Tibial nerve (tissue), 4 donors: ENCODE measurements around the gene SORCS2. TPM values are rescaled to one million over a fixed set of nuclear protein-coding genes. Genes with fewer than 3 reads are reported as not detected.

Experiments used
- DNase-seq, 2 donors: peaks; one replicate each; pipeline ENCODE4 v3.0.0-alpha.2; 2019; ENCODE audit warnings: low spot score in 2 of 2
- H3K27ac ChIP-seq, 4 donors: fragments of 200-600 bp; sonication (generic) in 3 of 4; one replicate each; pipeline ENCODE4 v1.5.1; 2017 to 2019; ENCODE audit warnings: mild to moderate bottlenecking in 1 of 4
- H3K27me3 ChIP-seq, 2 donors: fragments of 200-600 bp; sonication (generic) in 1 of 2; one replicate each; pipeline versions ENCODE4 v1.5.1 to v1.6.0; 2017 to 2019
- H3K36me3 ChIP-seq, 3 donors: fragments of 200-600 bp; sonication (generic); one replicate each; pipeline ENCODE4 v1.5.1; 2018 to 2019
- H3K4me1 ChIP-seq, 4 donors: fragments of 200-600 bp; sonication (generic) in 3 of 4; one replicate each; pipeline ENCODE4 v1.5.1; 2017 to 2019
- H3K4me3 ChIP-seq, 4 donors: fragments of 200-600 bp; sonication (generic) in 3 of 4; one replicate each; pipeline ENCODE4 v1.5.1; 2017 to 2019; ENCODE audit warnings: mild to moderate bottlenecking in 1 of 4, moderate library complexity in 1 of 4
- H3K9me3 ChIP-seq, 4 donors: fragments of 200-600 bp; sonication (generic) in 3 of 4; one replicate each; pipeline ENCODE4 v1.5.1; 2017 to 2019
- EP300 ChIP-seq, 2 donors: sonication (generic); formaldehyde crosslinking; IDR thresholded peaks; one replicate each; pipeline ENCODE4 v1.6.1; 2017; ENCODE audit warnings: antibody characterized with exemption in 2 of 2, mild to moderate bottlenecking in 1 of 2
- POLR2A ChIP-seq, 2 donors: fragments of 450-650 bp; IDR thresholded peaks; one replicate each; pipeline ENCODE4 v1.6.1; 2017; ENCODE audit warnings: antibody characterized with exemption in 2 of 2, mild to moderate bottlenecking in 2 of 2, moderate library complexity in 2 of 2
- WGBS, 2 donors: methylation state at CpG; one replicate each; pipeline ENCODE4 v1.1.5; 2018; 5-methylcytosine and 5-hydroxymethylcytosine counted together
- total RNA-seq, 4 donors: library from RNA; depleted of rRNA; stranded (reverse); fragments of >200 nt; gene quantifications; one replicate each; pipeline ENCODE4 v1.1.0, GENCODE V29; 2016
- TF ChIP-seq, protein P1 (sequence below), 5 experiments: fragments of 200-600 bp in 3 of 5; fragments of 450-650 bp in 2 of 5; sonication (generic) in 3 of 5; IDR thresholded peaks; one replicate each; pipeline ENCODE4 v1.5.1; 2016 to 2019; ENCODE audit warnings: antibody characterized with exemption in 5 of 5, mild to moderate bottlenecking in 3 of 5, moderate library complexity in 2 of 5

SORCS2 gene
- total RNA-seq, 4 donors from 2014 or later = 15.6 to 48.9 (median 38.3) TPM

- WGBS, 2 donors = 86 to 95% methylated on average over 1 of the region's 1 CpG
- Histone ChIP-seq H3K27ac (no peak overlapping the region), H3K27me3 (no peaks in the 10 kb centered on the region), H3K4me3 (no peak overlapping the region), H3K36me3 (no peaks in the 10 kb centered on the region), H3K9me3 (peaks cover 0 to 33% (median 4%) of the 10 kb centered on the region in 4 donors), H3K4me1 (no peaks in the 10 kb centered on the region)
- no peak for DNase-seq
- TF ChIP-seq, protein P1, sequence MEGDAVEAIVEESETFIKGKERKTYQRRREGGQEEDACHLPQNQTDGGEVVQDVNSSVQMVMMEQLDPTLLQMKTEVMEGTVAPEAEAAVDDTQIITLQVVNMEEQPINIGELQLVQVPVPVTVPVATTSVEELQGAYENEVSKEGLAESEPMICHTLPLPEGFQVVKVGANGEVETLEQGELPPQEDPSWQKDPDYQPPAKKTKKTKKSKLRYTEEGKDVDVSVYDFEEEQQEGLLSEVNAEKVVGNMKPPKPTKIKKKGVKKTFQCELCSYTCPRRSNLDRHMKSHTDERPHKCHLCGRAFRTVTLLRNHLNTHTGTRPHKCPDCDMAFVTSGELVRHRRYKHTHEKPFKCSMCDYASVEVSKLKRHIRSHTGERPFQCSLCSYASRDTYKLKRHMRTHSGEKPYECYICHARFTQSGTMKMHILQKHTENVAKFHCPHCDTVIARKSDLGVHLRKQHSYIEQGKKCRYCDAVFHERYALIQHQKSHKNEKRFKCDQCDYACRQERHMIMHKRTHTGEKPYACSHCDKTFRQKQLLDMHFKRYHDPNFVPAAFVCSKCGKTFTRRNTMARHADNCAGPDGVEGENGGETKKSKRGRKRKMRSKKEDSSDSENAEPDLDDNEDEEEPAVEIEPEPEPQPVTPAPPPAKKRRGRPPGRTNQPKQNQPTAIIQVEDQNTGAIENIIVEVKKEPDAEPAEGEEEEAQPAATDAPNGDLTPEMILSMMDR (IDR thresholded peaks at IDR 0.05) = no peak
- TF ChIP-seq EP300 (IDR thresholded peaks at IDR 0.05) (no peak), POLR2A (IDR thresholded peaks at IDR 0.05) (no peak)
Observed at GRCh38 chr4:7411491-7411890, 219.2 kb downstream of the SORCS2 start.

GRCh38 chr4:7411896-7412553 is 219.7 kb downstream of the SORCS2 start:
- peaks cover 0 to 28% (median 4%) of the 10 kb centered on the region in 4 donors for H3K9me3 ChIP-seq
- no peaks in the 10 kb centered on the region for H3K27me3 ChIP-seq
- no peak overlapping the region for H3K27ac ChIP-seq
- H3K4me3 ChIP-seq = no peak overlapping the region
- 34 to 62% methylated on average over 7 to 12 of the region's 12 CpGs for WGBS, 2 donors
- no peaks in the 10 kb centered on the region for H3K4me1 ChIP-seq
- DNase-seq = no peak
- H3K36me3 ChIP-seq = no peaks in the 10 kb centered on the region
- TF ChIP-seq EP300 (IDR thresholded peaks at IDR 0.05) = no peak
- TF ChIP-seq, protein P1 (IDR thresholded peaks at IDR 0.05) = no peak
- no peak for TF ChIP-seq POLR2A (IDR thresholded peaks at IDR 0.05)

GRCh38 chr4:7412554-7412912 is 220.2 kb downstream of the SORCS2 start:
- no peak overlapping the region for H3K27ac ChIP-seq
- 86% methylated on average over 4 of the region's 4 CpGs for WGBS, 2 donors
- no peak for DNase-seq

DNA sequence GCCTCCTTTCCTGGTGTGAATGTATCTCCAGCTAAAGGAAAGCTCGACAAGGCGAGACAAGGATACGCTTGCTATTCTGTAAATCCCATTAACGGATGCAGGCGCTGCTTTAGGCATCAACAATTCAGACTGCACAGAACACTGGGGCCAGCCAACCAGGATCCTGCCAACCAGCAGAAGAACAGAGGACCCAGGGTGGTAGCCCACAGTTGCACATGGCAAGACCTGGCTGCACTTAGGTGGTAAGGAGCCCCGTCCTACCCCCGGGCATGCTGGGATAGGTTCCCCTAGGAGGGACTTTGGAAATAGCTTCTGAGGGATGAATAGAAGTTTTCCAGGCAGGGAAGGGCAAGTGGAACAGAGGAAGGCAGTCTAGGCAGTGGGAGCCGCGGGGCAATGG is 221.7 kb downstream of the SORCS2 start:
- H3K27ac ChIP-seq = no peak overlapping the region
- TF ChIP-seq POLR2A (IDR thresholded peaks at IDR 0.05) (no peak), EP300 (IDR thresholded peaks at IDR 0.05) (no peak)
- TF ChIP-seq, protein P1 (IDR thresholded peaks at IDR 0.05) = no peak
- no peaks in the 10 kb centered on the region for H3K36me3 ChIP-seq
- WGBS, 2 donors = 81 to 82% methylated on average over 9 of the region's 9 CpGs
- no peaks in the 10 kb centered on the region for H3K4me1 ChIP-seq
- peaks cover 0 to 16% (median 0%) of the 10 kb centered on the region in 4 donors for H3K9me3 ChIP-seq
- H3K4me3 ChIP-seq = no peak overlapping the region
- no peaks in the 10 kb centered on the region for H3K27me3 ChIP-seq
- no peak for DNase-seq

More at GRCh38 chr4:7412554-7412912, 220.2 kb downstream of the SORCS2 start:
- Histone ChIP-seq H3K27me3 (no peaks in the 10 kb centered on the region), H3K9me3 (peaks cover 0 to 23% (median 4%) of the 10 kb centered on the region in 4 donors), H3K36me3 (no peaks in the 10 kb centered on the region), H3K4me1 (no peaks in the 10 kb centered on the region), H3K4me3 (no peak overlapping the region)
- TF ChIP-seq, protein P1 (IDR thresholded peaks at IDR 0.05) = no peak
- no peak for TF ChIP-seq POLR2A (IDR thresholded peaks at IDR 0.05)
- TF ChIP-seq EP300 (IDR thresholded peaks at IDR 0.05) = no peak

GRCh38 chr4:7414736-7415510 is 222.6 kb downstream of the SORCS2 start:
- 51 to 59% methylated on average over 12 of the region's 12 CpGs for WGBS, 2 donors
- Histone ChIP-seq H3K4me3 (no peak overlapping the region), H3K36me3 (no peaks in the 10 kb centered on the region), H3K9me3 (peaks cover 0 to 8% (median 0%) of the 10 kb centered on the region in 4 donors), H3K4me1 (no peaks in the 10 kb centered on the region), H3K27ac (no peak overlapping the region), H3K27me3 (no peaks in the 10 kb centered on the region)
- no peak for DNase-seq
- TF ChIP-seq POLR2A (IDR thresholded peaks at IDR 0.05) (no peak), EP300 (IDR thresholded peaks at IDR 0.05) (no peak)
- TF ChIP-seq, protein P1 (IDR thresholded peaks at IDR 0.05) = no peak
